Coronary artery (tissue), 2 donors: ENCODE data around the gene PPFIA1.

Experiments
- DNase-seq: peaks from one replicate; pipeline ENCODE4 v3.0.0-alpha.2; 2017; ENCODE audit warnings: low spot score
- H3K27ac ChIP-seq, 2 donors: fragments of 200-600 bp; sonication (generic); one replicate each; pipeline ENCODE4 v1.5.1; 2016 to 2019
- H3K4me3 ChIP-seq: fragments of 200-600 bp; sonication (generic); 2 replicates; pipeline ENCODE4 v1.5.1; 2016; ENCODE audit warnings: mild to moderate bottlenecking, moderate library complexity
- TF ChIP-seq, protein P1 (sequence below): fragments of 200-600 bp; sonication (generic); IDR thresholded peaks from one replicate; pipeline ENCODE4 v1.5.1; 2019; ENCODE audit warnings: antibody characterized with exemption

PPFIA1 gene

DNA sequence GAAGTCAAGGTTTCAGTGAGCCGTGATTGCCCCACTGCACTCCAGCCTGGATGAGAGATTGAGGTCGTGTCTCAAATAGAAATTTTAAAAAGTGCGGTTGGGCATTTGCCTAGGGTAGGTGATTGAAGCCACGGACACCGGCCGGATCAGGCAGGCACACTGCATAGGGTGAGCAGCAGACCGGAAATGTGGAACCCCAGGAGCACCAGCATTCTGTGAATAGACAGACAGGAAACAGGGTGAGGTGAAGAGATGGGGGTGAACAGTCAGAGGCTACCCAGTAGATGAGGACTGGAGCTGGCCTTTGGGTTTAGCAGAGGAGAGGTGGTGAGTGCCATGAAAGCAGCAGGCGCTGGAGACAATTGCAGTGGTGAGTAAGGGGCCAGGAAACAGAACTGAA, 43.5 kb downstream of the PPFIA1 start:
- DNase-seq = no peak
- H3K4me3 ChIP-seq = no peak overlapping the region
- H3K27ac ChIP-seq = no peak overlapping the region
- TF ChIP-seq, protein P1, sequence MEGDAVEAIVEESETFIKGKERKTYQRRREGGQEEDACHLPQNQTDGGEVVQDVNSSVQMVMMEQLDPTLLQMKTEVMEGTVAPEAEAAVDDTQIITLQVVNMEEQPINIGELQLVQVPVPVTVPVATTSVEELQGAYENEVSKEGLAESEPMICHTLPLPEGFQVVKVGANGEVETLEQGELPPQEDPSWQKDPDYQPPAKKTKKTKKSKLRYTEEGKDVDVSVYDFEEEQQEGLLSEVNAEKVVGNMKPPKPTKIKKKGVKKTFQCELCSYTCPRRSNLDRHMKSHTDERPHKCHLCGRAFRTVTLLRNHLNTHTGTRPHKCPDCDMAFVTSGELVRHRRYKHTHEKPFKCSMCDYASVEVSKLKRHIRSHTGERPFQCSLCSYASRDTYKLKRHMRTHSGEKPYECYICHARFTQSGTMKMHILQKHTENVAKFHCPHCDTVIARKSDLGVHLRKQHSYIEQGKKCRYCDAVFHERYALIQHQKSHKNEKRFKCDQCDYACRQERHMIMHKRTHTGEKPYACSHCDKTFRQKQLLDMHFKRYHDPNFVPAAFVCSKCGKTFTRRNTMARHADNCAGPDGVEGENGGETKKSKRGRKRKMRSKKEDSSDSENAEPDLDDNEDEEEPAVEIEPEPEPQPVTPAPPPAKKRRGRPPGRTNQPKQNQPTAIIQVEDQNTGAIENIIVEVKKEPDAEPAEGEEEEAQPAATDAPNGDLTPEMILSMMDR = no peak

DNA sequence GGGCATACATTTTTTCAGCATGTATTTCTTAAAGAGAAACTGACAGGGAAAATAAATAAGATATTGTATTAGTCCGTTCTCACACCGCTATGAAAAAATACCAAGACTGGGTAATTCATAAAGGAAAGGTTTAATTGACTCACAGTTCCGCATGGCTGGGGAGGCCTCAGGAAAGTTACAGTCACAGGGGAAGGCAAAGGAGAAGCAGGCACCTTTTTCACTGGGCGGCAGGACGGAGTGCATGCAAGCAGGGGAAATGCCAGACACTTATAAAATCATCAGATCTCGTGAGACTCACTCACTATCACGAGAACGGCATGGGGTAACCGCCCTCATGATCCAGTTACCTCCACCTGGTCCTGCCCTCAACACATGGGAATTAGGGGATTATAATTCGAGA, 44.2 kb downstream of the PPFIA1 start:
- Histone ChIP-seq H3K27ac (no peak overlapping the region), H3K4me3 (no peak overlapping the region)
- TF ChIP-seq, protein P1 = no peak
- no peak for DNase-seq

DNA sequence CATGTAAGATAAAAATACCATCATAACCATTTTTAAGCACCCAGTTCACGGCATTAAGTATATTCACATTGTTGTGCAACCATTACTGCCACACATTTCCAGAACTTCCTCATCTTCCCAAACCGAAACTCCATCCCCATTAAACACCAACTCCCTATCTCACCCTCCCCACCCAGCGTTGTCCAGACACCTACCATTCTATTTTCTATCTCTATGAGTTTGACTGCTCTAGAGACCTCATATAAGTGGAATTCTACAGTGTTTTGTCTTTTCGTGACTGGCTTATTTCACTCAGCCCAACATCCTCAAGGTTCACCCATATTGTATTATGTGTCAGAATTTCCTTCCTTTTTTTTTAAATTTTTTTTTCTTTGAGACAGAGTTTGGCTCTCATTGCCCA, 45.2 kb downstream of the PPFIA1 start:
- no peak for DNase-seq
- no peak overlapping the region for H3K4me3 ChIP-seq
- no peak overlapping the region for H3K27ac ChIP-seq
- TF ChIP-seq, protein P1 = no peak

GRCh38 chr11:70317581-70318305, 47.3 kb downstream of the PPFIA1 start:
- Histone ChIP-seq H3K27ac (no peak overlapping the region), H3K4me3 (no peak overlapping the region)
- no peak for DNase-seq
- TF ChIP-seq, protein P1 = no peak

- Histone ChIP-seq H3K27ac (no peak overlapping the region), H3K4me3 (no peak overlapping the region)
- TF ChIP-seq, protein P1 = no peak
- DNase-seq = no peak
Measured at GRCh38 chr11:70319396-70320076, 49.0 kb downstream of the PPFIA1 start.

DNA sequence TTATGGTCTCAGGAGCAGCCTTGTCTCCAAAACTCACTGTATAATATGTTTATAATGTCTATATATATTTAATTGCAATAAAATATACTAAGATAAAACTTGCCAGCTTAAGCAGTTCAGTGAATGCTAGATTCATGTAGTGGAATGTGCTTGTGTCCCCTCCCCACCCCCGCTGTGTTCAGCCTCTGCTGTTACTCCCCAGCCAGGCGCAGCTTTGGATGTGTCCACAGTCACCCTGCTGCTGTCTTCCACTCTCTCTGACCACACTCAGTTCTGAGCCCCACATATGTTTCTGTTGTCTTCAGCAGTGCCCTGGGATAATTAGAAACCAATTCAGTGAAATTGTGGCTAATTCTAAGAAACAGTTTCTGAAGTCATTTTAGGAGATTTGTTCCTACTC, 52.2 kb downstream of the PPFIA1 start:
- Histone ChIP-seq H3K27ac (no peak overlapping the region), H3K4me3 (no peak overlapping the region)
- DNase-seq = no peak
- TF ChIP-seq, protein P1 = no peak

DNA sequence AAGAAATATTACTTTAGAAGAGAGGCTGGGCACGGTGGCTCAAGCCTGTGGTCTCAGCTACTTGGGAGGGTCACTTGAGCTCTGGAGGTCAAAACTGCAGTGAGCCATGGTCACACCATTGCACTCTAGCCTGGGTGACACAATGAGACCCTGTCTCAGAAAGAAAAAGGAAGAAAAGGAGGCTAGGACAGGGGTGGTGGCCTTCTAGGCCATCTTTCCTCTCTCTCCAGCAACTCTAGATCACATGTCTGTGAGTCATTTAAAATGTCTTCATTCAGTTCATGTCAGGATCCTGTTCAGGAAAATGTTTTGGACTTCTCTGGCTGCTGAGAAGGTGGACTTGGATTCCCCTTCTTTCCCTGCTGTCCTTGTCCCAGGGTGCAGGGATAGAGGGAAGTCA, 53.3 kb downstream of the PPFIA1 start:
- Histone ChIP-seq H3K4me3 (no peak overlapping the region), H3K27ac (peak overlapping the region; percentile 14 to 15)
- TF ChIP-seq, protein P1 = no peak
- no peak for DNase-seq
